Activated naive CD4-positive, alpha-beta T cell treated with anti-CD3 and anti-CD28 coated beads, Interleukin-2, amount 50 U/mL, for 24 hours (primary cell): ENCODE data around the gene STAMBP.
"Not testable (repeated sequence)": the region's sequence is repeated elsewhere in the genome, so short reads cannot be mapped to it uniquely, and the experiment has no call there.

ENCODE experiments used
- H3K27ac Mint-ChIP-seq: one replicate; pipeline ENCODE4 v1.8.0; 2021; ENCODE audit warnings: mild to moderate bottlenecking, mixed read lengths
- H3K27me3 Mint-ChIP-seq: one replicate; pipeline ENCODE4 v1.8.0; 2021; ENCODE audit warnings: mixed read lengths
- H3K36me3 Mint-ChIP-seq: one replicate; pipeline ENCODE4 v1.8.0; 2021; ENCODE audit warnings: mixed read lengths
- H3K4me1 Mint-ChIP-seq: one replicate; pipeline ENCODE4 v1.8.0; 2021; ENCODE audit warnings: mixed read lengths
- H3K4me3 Mint-ChIP-seq: one replicate; pipeline ENCODE4 v1.8.0; 2021; ENCODE audit warnings: mild to moderate bottlenecking, mixed read lengths
- H3K9me3 Mint-ChIP-seq: one replicate; pipeline ENCODE4 v1.8.0; 2021; ENCODE audit warnings: mixed read lengths

Gene STAMBP

DNA sequence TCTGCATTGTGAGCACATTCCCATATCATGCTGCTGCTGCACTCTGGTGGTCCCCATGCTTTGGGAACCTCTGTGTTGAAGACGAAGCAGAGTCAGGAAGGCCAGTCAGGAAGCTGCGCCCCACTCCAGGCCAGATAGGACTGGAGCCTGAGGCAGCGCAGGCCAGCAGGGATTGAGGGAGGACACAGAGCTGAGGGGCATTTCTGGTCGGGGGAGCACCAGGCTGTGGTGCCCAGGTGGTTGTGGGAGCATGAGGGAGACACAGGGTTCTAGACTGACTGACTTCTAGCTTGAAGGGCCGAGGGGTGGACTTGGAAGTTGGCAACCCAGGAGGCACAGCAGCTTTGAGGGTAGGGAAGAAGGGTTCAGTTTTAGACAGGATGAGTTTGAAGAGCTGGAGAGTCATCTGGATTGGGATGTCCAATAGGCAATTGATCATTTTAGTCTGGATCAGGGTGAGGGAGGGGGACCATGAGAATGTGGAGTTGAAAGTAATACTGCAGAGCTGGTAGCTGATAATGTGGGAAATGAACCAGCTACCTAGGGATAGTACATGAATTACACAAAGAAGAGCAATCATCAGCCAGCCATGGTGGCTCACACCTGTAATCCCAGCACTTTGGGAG, 62.6 kb downstream of the STAMBP start:
- H3K27me3 Mint-ChIP-seq = no peaks in the 10 kb centered on the region
- H3K36me3 Mint-ChIP-seq = no peaks in the 10 kb centered on the region
- peaks cover 39% of the 10 kb centered on the region for H3K4me1 Mint-ChIP-seq
- peaks cover 5% of the 10 kb centered on the region for H3K9me3 Mint-ChIP-seq
- H3K4me3 Mint-ChIP-seq = no peak overlapping the region
- H3K27ac Mint-ChIP-seq = no peak overlapping the region

- Mint-ChIP-seq H3K27me3 (no peaks in the 10 kb centered on the region), H3K4me3 (no peak within 1 kb of the TSS), H3K36me3 (no peaks in the 10 kb centered on the region), H3K27ac (peak within 1 kb of the TSS; percentile 52), H3K9me3 (no peaks in the 10 kb centered on the region), H3K4me1 (peaks cover 39% of the 10 kb centered on the region)
Measured at GRCh38 chr2:73892631-73893329, 64.0 kb downstream of the STAMBP start, which contains the start of gene ACTG2. TSS of gene ACTG2 (plus strand) at chr2:73893008. CDS start at chr2:73901312, 8,304 bp downstream.

DNA sequence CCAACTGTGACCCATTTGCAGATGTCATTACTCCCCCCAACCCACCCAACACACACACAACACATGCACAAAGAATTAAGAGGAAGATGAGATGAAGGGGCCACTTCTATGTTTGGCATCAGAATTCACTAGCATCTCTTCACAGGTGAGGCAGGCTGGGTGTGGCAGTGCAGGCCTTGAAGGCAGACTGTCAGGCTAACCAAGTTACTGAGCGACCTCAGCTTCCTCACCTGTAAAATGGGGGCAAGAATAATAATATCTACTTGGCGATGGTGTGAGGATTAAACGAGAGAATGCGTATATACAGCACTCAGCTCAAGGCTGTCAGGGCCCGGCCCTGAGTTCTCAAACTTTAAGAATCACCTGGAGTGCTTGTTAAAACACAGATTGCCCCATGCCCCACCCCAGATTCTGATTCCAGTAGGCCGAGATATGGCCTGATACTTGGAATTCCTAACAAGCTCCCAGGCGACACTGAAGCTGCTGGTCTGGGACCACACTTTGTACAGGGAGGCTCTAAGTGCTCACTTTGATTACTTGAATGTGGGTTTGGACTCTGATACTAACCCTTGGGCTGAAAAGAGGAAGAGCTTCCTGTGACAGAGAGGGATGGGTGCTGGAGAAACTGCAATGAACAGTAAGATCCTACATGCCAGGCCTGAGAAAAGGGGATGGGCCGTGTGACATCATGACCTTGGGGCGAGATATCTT, 65.2 kb downstream of the STAMBP start:
- peak overlapping the region; percentile 52 for H3K27ac Mint-ChIP-seq
- H3K36me3 Mint-ChIP-seq = no peaks in the 10 kb centered on the region
- no peak overlapping the region for H3K4me3 Mint-ChIP-seq
- peaks cover 31% of the 10 kb centered on the region for H3K4me1 Mint-ChIP-seq
- no peaks in the 10 kb centered on the region for H3K9me3 Mint-ChIP-seq
- no peaks in the 10 kb centered on the region for H3K27me3 Mint-ChIP-seq

GRCh38 chr2:73894475-73894850, 65.7 kb downstream of the STAMBP start:
- H3K4me1 Mint-ChIP-seq = peaks cover 31% of the 10 kb centered on the region
- no peaks in the 10 kb centered on the region for H3K27me3 Mint-ChIP-seq
- H3K36me3 Mint-ChIP-seq = no peaks in the 10 kb centered on the region
- H3K27ac Mint-ChIP-seq = no peak overlapping the region
- no peak overlapping the region for H3K4me3 Mint-ChIP-seq
- no peaks in the 10 kb centered on the region for H3K9me3 Mint-ChIP-seq

- Mint-ChIP-seq H3K4me3 (no peak overlapping the region), H3K27me3 (no peaks in the 10 kb centered on the region), H3K9me3 (no peaks in the 10 kb centered on the region), H3K4me1 (peaks cover 31% of the 10 kb centered on the region), H3K27ac (no peak overlapping the region), H3K36me3 (no peaks in the 10 kb centered on the region)
Measured at GRCh38 chr2:73894877-73895276, 66.1 kb downstream of the STAMBP start.

DNA sequence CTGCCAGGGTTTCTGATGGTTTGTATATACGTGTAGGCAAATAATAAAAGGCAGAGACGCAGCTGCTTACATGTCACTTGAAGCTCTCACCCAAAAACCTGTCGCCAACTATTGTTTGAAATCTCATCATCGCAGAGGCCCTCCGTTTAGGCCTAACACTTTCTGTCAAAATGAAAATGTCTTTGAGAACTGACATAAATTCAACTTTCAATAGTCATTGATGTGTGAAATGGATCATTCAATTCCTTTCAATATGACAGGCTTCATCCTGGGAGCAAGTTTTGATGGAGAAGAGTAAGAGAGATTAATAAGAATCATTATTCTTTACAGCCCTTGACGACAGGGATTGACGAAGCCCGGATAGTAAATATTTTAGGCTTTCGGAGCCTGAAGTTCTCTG, 66.7 kb downstream of the STAMBP start:
- H3K27ac Mint-ChIP-seq = peak overlapping the region; percentile 36
- peaks cover 31% of the 10 kb centered on the region for H3K4me1 Mint-ChIP-seq
- H3K36me3 Mint-ChIP-seq = no peaks in the 10 kb centered on the region
- H3K9me3 Mint-ChIP-seq = no peaks in the 10 kb centered on the region
- H3K4me3 Mint-ChIP-seq = no peak overlapping the region
- H3K27me3 Mint-ChIP-seq = no peaks in the 10 kb centered on the region

- Mint-ChIP-seq H3K27me3 (no peaks in the 10 kb centered on the region), H3K4me3 (peak overlapping the region; percentile 2), H3K4me1 (peaks cover 31% of the 10 kb centered on the region), H3K27ac (peak overlapping the region; percentile 0), H3K36me3 (no peaks in the 10 kb centered on the region), H3K9me3 (no peaks in the 10 kb centered on the region)
Measured at GRCh38 chr2:73896362-73897239, 67.8 kb downstream of the STAMBP start.

DNA sequence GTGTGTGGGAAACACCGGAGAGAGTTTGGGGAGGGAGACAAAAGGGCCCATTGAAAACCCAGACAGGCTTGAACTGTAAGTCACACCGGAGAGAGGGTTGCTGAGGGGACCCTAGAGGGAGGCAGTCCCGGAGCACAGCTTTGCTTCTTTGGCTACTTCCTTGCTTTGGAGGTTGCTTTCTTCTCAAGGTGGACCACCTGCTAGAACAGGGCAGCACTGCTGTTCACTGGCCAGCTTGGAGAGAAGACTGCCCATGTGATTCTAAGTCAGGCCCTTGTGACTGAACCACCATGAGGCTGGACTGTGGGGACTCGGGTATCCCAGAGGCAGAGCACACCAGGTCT, 68.5 kb downstream of the STAMBP start:
- Mint-ChIP-seq H3K27ac (no peak overlapping the region), H3K9me3 (no peaks in the 10 kb centered on the region), H3K36me3 (no peaks in the 10 kb centered on the region), H3K27me3 (no peaks in the 10 kb centered on the region), H3K4me3 (no peak overlapping the region), H3K4me1 (peaks cover 31% of the 10 kb centered on the region)

DNA sequence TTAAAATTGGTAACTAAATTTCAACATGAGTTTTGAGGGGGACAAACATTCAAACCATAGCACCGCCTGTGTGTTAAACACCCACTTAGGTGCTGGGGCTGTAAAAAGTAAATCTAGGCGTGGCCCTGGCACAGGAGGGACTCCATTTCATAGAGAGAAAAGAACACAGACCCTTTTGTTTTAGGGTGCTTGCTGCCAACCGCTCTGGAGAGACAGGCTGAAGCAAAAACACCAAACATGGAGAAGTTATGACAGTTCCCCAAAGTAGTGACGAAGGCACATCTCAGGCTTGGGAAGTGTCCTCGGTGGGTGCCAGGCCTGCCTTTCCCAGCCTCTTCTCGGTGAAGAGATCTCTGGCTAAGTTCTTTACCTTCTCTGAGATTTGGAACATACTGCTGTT, 69.2 kb downstream of the STAMBP start:
- no peaks in the 10 kb centered on the region for H3K9me3 Mint-ChIP-seq
- no peaks in the 10 kb centered on the region for H3K27me3 Mint-ChIP-seq
- H3K4me3 Mint-ChIP-seq = no peak overlapping the region
- H3K27ac Mint-ChIP-seq = no peak overlapping the region
- no peaks in the 10 kb centered on the region for H3K36me3 Mint-ChIP-seq
- peaks cover 31% of the 10 kb centered on the region for H3K4me1 Mint-ChIP-seq

DNA sequence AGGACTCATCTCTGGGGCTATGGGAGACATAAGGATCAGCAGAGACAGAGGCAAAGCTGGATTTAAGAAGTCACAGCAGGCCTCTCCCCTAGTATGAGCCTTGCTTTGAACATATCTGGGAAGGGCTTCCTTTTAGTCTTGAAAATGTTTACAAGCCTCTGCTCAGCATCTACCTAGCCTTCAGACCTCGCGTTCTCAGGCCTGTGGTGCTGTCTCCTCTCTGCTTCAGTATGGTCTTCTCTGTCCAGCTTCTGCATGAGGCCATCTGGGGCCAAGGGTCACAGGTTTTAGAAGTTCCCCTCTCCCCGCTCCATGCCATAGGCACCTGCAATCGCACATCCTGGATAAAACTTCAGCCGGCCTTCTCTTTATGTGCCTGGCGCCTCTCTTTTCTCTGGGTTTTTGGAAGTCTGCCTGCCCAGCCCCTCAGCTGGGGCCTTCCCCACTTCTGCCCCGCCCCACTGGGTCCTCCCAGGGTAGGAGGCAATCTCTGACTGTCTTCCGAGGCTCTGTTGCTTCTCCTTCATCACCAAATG, 71.1 kb downstream of the STAMBP start:
- H3K36me3 Mint-ChIP-seq = no peaks in the 10 kb centered on the region
- H3K27me3 Mint-ChIP-seq = no peaks in the 10 kb centered on the region
- H3K4me3 Mint-ChIP-seq = no peak overlapping the region
- no peak overlapping the region for H3K27ac Mint-ChIP-seq
- H3K4me1 Mint-ChIP-seq = peaks cover 24% of the 10 kb centered on the region
- H3K9me3 Mint-ChIP-seq = no peaks in the 10 kb centered on the region

GRCh38 chr2:73901143-73901542, 72.4 kb downstream of the STAMBP start:
- Mint-ChIP-seq H3K27me3 (no peaks in the 10 kb centered on the region), H3K27ac (no peak overlapping the region), H3K9me3 (no peaks in the 10 kb centered on the region), H3K4me1 (peaks cover 16% of the 10 kb centered on the region), H3K4me3 (no peak overlapping the region), H3K36me3 (no peaks in the 10 kb centered on the region)

DNA sequence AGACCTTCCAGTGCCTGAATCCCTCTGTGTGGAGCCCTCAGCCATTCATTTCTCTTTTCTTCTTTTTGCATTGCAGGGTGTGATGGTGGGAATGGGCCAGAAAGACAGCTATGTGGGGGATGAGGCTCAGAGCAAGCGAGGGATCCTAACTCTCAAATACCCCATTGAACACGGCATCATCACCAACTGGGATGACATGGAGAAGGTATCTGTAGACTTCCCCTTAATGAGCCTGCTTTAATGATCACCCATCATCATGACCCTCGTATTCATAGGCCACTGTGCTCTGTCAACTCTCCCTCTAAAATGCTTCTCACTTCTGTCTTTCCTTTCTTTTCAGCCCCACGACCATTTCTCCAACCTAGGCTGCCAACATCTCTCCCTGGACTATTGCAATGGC, 73.5 kb downstream of the STAMBP start:
- Mint-ChIP-seq H3K27me3 (no peaks in the 10 kb centered on the region), H3K4me3 (no peak overlapping the region), H3K27ac (no peak overlapping the region), H3K36me3 (no peaks in the 10 kb centered on the region), H3K4me1 (peaks cover 4% of the 10 kb centered on the region), H3K9me3 (no peaks in the 10 kb centered on the region)

DNA sequence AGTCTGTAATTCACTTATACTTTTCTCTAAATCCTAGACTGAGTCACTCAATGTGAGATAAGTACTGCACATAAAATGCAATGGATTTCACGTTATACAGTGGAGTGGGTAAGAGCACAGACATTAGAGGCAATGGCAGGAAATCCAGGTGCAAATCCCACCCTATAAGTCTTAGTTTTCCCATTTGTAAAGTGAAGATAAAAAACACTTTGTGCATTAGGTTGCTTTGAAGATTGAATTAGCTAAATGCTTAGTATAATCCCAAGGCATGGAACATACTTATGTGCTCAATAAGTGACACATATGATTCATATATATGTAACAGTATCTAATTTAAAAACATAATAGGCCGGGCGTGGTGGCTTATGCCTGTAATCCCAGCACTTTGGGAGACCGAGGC, 74.6 kb downstream of the STAMBP start:
- no peaks in the 10 kb centered on the region for H3K27me3 Mint-ChIP-seq
- H3K4me1 Mint-ChIP-seq = peaks cover 5% of the 10 kb centered on the region
- H3K9me3 Mint-ChIP-seq = no peaks in the 10 kb centered on the region
- no peaks in the 10 kb centered on the region for H3K36me3 Mint-ChIP-seq
- no peak overlapping the region for H3K4me3 Mint-ChIP-seq
- H3K27ac Mint-ChIP-seq = no peak overlapping the region

- not testable (repeated sequence) for H3K4me1 Mint-ChIP-seq, H3K36me3 Mint-ChIP-seq, H3K9me3 Mint-ChIP-seq, H3K4me3 Mint-ChIP-seq, H3K27ac Mint-ChIP-seq, H3K27me3 Mint-ChIP-seq
Measured at GRCh38 chr2:73903949-73904613, 75.3 kb downstream of the STAMBP start.

GRCh38 chr2:73904952-73905351, 76.2 kb downstream of the STAMBP start:
- H3K4me3 Mint-ChIP-seq = no peak overlapping the region
- no peaks in the 10 kb centered on the region for H3K27me3 Mint-ChIP-seq
- no peak overlapping the region for H3K27ac Mint-ChIP-seq
- H3K9me3 Mint-ChIP-seq = no peaks in the 10 kb centered on the region
- peaks cover 5% of the 10 kb centered on the region for H3K4me1 Mint-ChIP-seq
- no peaks in the 10 kb centered on the region for H3K36me3 Mint-ChIP-seq
